Stimulated activated CD4-positive, alpha-beta T cell treated with anti-CD3 and anti-CD28 coated beads, Interleukin-2, amount 100 ng/mL, for 24 hours (primary cell): ENCODE results near the gene GRK6.
A peak's percentile ranks its signal among the peaks of the same experiment; 100 is the strongest.

Experiments used
- DNase-seq, 2 donors: peaks; one replicate each; pipeline ENCODE4 v3.0.0-alpha.2; 2020

GRK6 gene

GRCh38 chr5:177427211-177427822 lies 841 bp downstream of the GRK6 start:
- DNase-seq, result peak in 1 of 2 donors; percentile 37

GRCh38 chr5:177427919-177428573 lies 1.6 kb downstream of the GRK6 start:
- DNase-seq, result peak; percentile 44 to 51

GRCh38 chr5:177428574-177429217 lies 2.2 kb downstream of the GRK6 start:
- DNase-seq, result no peak

GRCh38 chr5:177429248-177430040 lies 3.0 kb downstream of the GRK6 start:
- peak; percentile 87 to 88 for DNase-seq

GRCh38 chr5:177430140-177430951 lies 3.9 kb downstream of the GRK6 start:
- peak in 1 of 2 donors; percentile 25 for DNase-seq

GRCh38 chr5:177430972-177431316 lies 4.5 kb downstream of the GRK6 start:
- DNase-seq, result no peak

- peak; percentile 72 to 79 for DNase-seq
These were observed 5.1 kb downstream of the GRK6 start for GRCh38 chr5:177431317-177432142.

- DNase-seq, result peak; percentile 63 to 70
These were observed 5.8 kb downstream of the GRK6 start for GRCh38 chr5:177432143-177432838.

GRCh38 chr5:177432839-177433657 lies 6.6 kb downstream of the GRK6 start:
- DNase-seq, result no peak

- DNase-seq, result no peak
These were observed 7.3 kb downstream of the GRK6 start for GRCh38 chr5:177433658-177434217.

- peak; percentile 67 to 69 for DNase-seq
These were observed 8.0 kb downstream of the GRK6 start for GRCh38 chr5:177434437-177434836.

- no peak for DNase-seq
These were observed 8.7 kb downstream of the GRK6 start for GRCh38 chr5:177434942-177435738.

GRCh38 chr5:177435847-177436536 lies 9.5 kb downstream of the GRK6 start:
- DNase-seq, result no peak

GRCh38 chr5:177437623-177438022 lies 11.1 kb downstream of the GRK6 start:
- no peak for DNase-seq

GRCh38 chr5:177438468-177438867 lies 12.0 kb downstream of the GRK6 start:
- DNase-seq, result no peak

- no peak for DNase-seq
These were observed 13.1 kb downstream of the GRK6 start for GRCh38 chr5:177439518-177440053.

- peak in 1 of 2 donors; percentile 60 for DNase-seq
These were observed 13.9 kb downstream of the GRK6 start for GRCh38 chr5:177440211-177440989.
